Ishikawa (cell line): ENCODE results near the gene MMP15.

Source experiments
- CEBPB ChIP-seq: IDR thresholded peaks from 2 replicates; pipeline ENCODE4 v1.6.1; 2012
- CREB1 ChIP-seq: IDR thresholded peaks from 2 replicates; pipeline ENCODE4 v1.6.1; 2012; ENCODE audit warnings: low read depth
- EGR1 ChIP-seq: IDR thresholded peaks from 2 replicates; pipeline ENCODE4 v1.6.1; 2012
- EP300 ChIP-seq: IDR thresholded peaks from 2 replicates; pipeline ENCODE4 v1.6.1; 2012; ENCODE audit warnings: borderline replicate concordance
- FOXM1 ChIP-seq: IDR thresholded peaks from 2 replicates; pipeline ENCODE4 v1.6.1; 2012; ENCODE audit warnings: low read depth, borderline replicate concordance
- MAX ChIP-seq: IDR thresholded peaks from 2 replicates; pipeline ENCODE4 v1.6.1; 2012
- NFIC ChIP-seq: IDR thresholded peaks from 2 replicates; pipeline ENCODE4 v1.6.1; 2012
- RAD21 ChIP-seq: IDR thresholded peaks from 2 replicates; pipeline ENCODE4 v1.6.1; 2012; ENCODE audit warnings: low read depth
- TAF1 ChIP-seq: IDR thresholded peaks from 2 replicates; pipeline ENCODE4 v1.6.1; 2012; ENCODE audit warnings: low read depth, mild to moderate bottlenecking
- TCF12 ChIP-seq: IDR thresholded peaks from 2 replicates; pipeline ENCODE4 v1.6.1; 2012; ENCODE audit warnings: low read depth
- TEAD4 ChIP-seq: IDR thresholded peaks from 2 replicates; pipeline ENCODE4 v1.6.1; 2012
- USF1 ChIP-seq: IDR thresholded peaks from 2 replicates; pipeline ENCODE4 v1.6.1; 2012
- YY1 ChIP-seq: IDR thresholded peaks from 2 replicates; pipeline ENCODE4 v1.6.1; 2012; ENCODE audit warnings: low read depth
- ZBTB7A ChIP-seq: IDR thresholded peaks from 2 replicates; pipeline ENCODE4 v1.6.1; 2012; ENCODE audit warnings: low read depth
- TF ChIP-seq, protein P1 (sequence below): IDR thresholded peaks from 2 replicates; pipeline ENCODE4 v1.6.1; 2012; ENCODE audit warnings: low read depth, mild to moderate bottlenecking

Gene MMP15

DNA sequence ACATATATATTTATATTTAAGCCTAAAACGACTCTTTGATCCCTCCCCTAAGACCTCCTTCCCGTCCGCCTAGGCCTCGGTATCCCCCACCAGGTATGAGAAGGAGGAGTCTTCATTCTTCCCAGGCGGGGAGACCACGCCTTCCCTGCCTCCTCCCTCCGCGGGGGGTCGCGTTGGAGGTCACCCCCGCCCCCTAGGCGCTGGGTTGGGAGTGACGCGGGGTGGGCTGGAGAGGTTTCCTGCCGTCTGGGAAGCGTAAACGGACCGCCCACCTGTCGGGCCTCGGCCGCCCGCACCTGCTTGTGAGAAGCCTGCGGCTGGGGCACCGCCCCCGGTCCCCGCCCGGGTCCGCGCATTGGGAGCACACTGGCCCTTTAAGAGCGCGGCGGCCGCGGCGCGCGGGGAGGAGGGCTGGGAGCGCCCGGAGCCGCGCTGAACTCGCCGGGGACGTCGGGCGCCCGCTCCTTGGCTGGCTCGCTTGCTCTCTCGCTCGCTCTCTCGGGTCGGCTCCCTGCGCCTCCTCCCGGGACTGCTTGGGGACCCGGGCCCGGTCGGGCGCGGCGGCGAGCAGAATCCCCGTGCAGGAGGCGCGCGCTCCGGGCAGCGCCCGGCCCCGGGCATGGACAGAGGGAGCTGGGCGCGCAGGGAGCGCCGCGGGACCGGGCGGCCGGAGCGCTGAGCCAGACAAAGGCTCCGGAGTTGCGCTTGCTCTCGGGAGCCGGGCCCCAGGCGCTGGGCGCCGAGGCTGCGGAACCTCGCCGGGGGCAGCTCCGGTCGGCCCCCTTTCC is at the start of gene MMP15:
MMP15 (plus strand) TSS at position 404 of the 788 bp plus-strand sequence. CDS start 597 bp downstream, outside the sequence.
- no peak for TF ChIP-seq YY1
- TF ChIP-seq, protein P1, sequence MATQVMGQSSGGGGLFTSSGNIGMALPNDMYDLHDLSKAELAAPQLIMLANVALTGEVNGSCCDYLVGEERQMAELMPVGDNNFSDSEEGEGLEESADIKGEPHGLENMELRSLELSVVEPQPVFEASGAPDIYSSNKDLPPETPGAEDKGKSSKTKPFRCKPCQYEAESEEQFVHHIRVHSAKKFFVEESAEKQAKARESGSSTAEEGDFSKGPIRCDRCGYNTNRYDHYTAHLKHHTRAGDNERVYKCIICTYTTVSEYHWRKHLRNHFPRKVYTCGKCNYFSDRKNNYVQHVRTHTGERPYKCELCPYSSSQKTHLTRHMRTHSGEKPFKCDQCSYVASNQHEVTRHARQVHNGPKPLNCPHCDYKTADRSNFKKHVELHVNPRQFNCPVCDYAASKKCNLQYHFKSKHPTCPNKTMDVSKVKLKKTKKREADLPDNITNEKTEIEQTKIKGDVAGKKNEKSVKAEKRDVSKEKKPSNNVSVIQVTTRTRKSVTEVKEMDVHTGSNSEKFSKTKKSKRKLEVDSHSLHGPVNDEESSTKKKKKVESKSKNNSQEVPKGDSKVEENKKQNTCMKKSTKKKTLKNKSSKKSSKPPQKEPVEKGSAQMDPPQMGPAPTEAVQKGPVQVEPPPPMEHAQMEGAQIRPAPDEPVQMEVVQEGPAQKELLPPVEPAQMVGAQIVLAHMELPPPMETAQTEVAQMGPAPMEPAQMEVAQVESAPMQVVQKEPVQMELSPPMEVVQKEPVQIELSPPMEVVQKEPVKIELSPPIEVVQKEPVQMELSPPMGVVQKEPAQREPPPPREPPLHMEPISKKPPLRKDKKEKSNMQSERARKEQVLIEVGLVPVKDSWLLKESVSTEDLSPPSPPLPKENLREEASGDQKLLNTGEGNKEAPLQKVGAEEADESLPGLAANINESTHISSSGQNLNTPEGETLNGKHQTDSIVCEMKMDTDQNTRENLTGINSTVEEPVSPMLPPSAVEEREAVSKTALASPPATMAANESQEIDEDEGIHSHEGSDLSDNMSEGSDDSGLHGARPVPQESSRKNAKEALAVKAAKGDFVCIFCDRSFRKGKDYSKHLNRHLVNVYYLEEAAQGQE = no peak
- peak; percentile 47; the same call in 1 of the 2 replicates for TF ChIP-seq ZBTB7A
- TF ChIP-seq TCF12 = peak; percentile 61; the same call in 1 of the 2 replicates
- TF ChIP-seq MAX = peak; percentile 59; the same call in 1 of the 2 replicates
- TF ChIP-seq CEBPB = no peak
- TF ChIP-seq EGR1 = peak; percentile 54
- peak; percentile 57; the same call in 1 of the 2 replicates for TF ChIP-seq TAF1
- peak; percentile 24; the same call in 1 of the 2 replicates for TF ChIP-seq EP300

- TF ChIP-seq YY1 (no peak), CREB1 (no peak)
Measured at GRCh38 chr16:57976331-57976796, 49.2 kb upstream of the MMP15 start.

DNA sequence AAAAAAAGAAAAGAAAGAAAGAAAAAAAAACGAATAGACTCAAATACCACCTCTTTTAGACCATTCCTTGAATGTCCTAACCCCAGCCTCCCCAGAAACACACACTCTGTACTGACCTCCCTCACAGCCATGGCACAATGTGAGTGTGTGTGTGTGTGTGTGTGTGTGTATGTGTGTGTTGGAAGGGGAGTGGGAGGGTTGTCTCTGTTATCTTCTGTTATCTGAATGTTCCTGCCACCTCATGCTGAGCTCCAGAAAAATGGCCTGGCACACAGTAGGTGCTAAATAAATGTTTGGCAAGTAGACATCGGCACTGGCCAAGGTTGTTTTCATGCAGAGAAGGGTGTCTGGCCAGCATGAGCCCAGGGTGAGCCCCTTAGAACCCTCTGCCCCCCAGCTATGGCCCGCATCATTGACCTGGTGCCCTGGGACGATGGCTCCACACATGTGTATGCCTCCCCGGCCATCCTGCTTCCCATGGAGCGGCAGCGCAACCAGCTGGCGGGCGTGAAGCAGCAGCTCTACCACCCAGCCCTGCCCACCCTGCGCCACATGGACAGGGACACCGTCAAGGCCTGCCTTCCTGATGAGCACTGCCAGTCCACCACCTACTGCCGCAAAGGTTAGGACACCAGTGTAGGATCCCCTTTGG is 48.0 kb upstream of the MMP15 start:
- TF ChIP-seq CEBPB (no peak), RAD21 (peak; percentile 54; the same call in 1 of the 2 replicates), CREB1 (no peak)
- TF ChIP-seq, protein P1 = no peak

- TF ChIP-seq ZBTB7A (no peak), TEAD4 (no peak), MAX (no peak), EGR1 (no peak), TCF12 (no peak), NFIC (no peak), CREB1 (no peak)
- TF ChIP-seq, protein P1 = no peak
Measured at GRCh38 chr16:57979006-57979585, 46.5 kb upstream of the MMP15 start.

DNA sequence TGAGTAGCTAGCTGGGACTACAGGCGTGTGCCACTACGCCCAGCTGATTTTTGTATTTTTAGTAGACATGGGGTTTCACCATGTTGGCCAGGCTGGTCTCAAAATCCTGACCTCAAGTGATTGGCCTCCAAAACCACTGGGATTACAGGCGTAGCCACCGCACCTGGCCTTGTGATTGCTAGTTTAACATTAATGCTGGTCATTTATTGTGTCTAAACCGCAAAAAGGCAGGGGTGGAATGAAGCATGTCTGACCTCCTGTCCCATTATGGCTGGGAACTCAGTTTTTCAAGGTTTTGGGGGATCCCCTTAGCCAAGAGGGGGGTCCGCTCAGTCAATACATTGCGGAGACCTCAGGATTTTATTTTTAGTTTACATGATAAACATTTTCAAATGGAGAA is 43.9 kb upstream of the MMP15 start:
- TF ChIP-seq FOXM1 = no peak
- no peak for TF ChIP-seq USF1
- TF ChIP-seq CEBPB = no peak
- TF ChIP-seq EP300 = no peak
- TF ChIP-seq TCF12 = no peak
- no peak for TF ChIP-seq RAD21
- TF ChIP-seq MAX = no peak
- no peak for TF ChIP-seq YY1
- TF ChIP-seq EGR1 = no peak
- TF ChIP-seq CREB1 = no peak
- TF ChIP-seq, protein P1 = no peak
- TF ChIP-seq ZBTB7A = no peak
- no peak for TF ChIP-seq TEAD4
- no peak for TF ChIP-seq NFIC
- no peak for TF ChIP-seq TAF1
